ENCODE results near the gene ATP8A2.
A peak's percentile ranks its signal among the peaks of the same experiment; 100 is the strongest.
"Not testable (repeated sequence)": the region's sequence is repeated elsewhere in the genome, so short reads cannot be mapped to it uniquely, and the experiment has no call there.

The ATP8A2 gene
- 0 to 1.1 (median 0.28) reads per million in 18 experiments for total RNA-seq

DNA sequence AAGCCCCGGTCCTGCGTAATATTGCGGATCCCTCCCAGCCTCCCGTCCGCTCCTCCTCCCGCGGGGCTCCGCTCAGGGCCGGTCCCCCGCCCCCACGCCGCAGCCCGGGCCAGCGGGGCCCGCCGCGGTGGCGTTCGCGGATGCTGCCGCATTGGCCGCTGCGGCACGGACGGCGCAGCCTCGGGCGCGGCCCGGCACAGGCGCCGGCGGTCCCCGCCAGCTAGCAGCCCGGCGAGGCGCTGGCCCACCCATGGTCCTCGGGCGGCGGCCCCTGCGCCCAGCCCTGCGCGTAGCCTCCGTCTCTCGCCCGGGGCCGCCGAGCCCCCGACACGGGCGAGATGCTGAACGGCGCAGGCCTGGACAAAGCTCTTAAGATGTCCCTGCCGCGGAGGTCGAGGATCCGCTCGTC is at the start of gene ATP8A2:
Gene ATP8A2, plus strand, starts transcription at position 100 of the 409 bp plus-strand sequence. Its CDS starts 239 bp downstream, at position 339.
- no peak for DNase-seq

DNA sequence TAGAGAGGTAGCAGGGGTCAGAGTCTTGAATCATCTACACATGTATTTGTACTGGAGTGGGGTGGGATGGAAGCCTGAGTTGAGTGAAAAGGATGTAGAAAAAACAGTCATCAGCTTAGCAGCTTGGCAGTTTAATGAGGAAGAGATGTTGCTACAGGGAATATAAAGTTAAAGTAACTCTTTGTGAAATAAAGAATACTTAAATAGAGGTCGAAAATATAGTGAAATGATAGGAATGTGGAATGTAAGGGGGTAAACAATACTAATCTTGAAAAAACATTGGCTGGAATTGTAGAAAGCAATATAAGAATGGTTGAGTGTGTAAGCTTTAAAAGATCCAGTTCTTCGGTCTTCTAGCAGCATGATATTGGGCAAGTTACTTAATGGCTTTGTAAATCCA is 47.7 kb upstream of the ATP8A2 start:
- no peak for DNase-seq

DNA sequence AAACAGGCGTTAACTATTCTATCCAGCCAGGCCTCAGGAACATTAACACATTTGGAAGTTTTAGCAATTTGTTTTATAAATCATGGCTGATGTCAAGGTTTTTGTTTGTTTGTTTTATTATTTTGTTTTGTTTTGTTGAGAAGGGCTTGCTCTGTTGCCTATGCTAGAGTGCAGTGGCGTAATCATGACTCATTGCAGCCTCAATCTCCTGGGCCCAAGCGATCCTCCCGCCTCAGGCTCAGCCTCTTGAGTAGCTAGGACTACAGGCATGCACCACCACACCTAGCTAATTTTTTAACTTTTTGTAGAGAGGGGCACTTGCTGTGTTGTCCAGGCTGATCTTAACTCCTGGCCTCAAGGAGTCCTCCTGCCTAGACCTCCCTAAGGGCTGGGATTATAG is 42.1 kb upstream of the ATP8A2 start:
- peak in 1 of 2 donors; percentile 14 for DNase-seq

DNA sequence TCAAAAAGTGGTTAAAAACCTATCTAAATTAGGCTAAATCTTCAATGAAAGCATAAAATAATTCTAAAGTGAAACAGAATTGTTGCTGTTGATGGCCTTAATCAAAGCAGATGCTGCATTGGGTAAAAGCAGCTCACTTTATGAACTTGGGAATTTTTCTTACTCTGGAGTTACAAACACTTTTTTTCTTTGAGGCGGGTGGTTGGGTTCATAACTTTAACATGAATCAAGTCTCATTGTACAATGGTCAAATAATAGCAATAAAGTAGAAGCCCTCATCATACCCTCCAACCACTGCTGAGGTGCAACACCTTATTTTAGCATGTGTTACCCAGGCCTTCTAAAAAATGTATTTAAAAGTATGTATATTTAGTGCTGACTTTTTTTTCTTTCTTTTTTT is 41.2 kb upstream of the ATP8A2 start:
- no peak for DNase-seq

DNA sequence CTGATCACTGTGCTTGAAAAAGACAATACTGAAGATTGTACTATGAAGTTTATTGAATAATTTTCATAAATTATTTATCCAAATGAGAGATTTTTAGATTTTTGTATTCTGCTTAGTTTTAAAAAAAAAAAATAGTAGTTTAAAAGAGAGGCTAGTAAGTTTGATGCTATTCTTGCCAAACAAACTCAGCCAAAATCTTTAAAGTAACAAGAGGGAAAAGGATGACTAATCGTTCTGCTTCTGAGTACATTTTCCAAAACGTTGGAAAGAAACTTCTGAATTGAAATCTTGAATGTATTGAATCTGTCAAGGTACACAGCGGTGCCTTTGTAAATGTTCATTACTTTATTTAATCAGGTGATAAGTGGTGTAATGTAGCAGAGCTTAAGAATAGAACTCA is 35.9 kb upstream of the ATP8A2 start:
- DNase-seq, result no peak

DNA sequence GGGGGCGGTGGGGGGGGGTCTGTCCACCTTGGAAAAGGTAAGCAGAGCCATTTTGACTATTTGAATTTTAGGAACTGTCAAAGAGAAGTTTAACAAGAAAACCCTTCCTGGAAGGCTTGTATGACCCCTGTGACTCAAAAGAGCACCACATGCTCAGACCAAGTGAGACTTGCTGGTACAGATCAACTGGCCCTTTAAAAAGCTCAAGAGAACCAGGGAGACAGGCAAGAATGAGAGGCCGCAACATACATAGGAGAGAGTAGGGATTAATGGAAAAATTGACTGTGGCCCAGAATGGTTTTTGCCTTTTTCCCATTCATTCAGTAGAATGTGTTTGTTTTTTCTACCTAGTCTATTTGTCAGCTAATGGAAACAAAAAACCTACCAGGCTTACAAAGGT is 26.2 kb upstream of the ATP8A2 start:
- no peak for DNase-seq

DNA sequence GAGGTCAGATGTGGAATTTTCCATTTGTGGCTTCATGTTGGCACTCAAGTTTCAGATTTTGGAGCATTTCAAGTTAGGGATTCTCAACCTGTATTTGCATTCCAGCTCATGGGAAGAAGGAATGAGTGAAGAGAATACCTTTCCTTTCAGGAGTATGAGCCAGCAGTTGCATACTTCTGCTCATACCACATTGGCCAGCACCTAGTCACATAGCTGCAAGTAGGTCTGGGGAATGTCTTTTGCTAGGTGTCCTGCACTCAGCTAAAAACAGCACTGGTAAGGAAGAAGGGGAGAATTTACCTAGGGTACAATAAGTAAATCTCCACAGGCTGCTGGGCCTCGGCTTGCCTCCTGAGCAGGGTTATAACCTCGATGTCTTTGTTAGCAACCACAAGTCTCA is 24.6 kb upstream of the ATP8A2 start:
- DNase-seq, result no peak

DNA sequence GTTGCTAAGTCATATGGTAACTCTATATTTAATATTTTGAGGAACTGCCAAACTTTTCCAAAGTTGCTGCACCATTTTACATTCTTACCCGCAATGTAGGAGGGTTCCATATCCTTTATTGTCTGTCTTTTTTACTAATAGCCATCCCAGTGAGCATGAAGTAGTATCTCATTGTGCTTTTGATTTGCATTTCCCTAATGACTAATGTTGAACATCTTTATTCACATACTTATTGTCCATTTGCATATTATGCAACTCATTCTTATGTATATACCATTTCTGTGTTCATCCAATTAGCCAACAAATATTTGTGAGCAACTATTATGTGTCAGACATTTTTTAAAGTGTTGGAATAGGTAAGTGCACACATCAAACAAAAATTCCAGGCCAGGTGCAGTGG is 20.4 kb upstream of the ATP8A2 start:
- DNase-seq, result no peak

DNA sequence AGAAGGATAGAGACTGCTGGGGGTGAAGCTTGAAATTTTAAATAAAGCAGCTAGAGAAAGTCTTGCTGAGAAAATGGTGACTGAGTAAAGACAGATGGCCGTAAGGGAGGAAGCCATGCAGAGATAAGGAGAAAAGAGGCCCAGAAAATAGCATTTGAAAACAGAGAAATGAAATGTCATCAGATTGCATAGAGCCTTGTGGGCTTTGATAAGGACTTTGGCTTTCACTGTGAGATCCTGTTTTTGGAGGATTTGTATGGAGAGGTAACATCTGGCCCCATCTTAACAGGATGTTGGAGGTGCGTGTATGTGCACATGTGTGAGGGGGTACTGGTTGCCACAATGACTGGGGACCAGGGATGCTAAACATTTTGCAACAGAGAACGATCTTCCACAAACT is 19.5 kb upstream of the ATP8A2 start:
- DNase-seq, result no peak

DNA sequence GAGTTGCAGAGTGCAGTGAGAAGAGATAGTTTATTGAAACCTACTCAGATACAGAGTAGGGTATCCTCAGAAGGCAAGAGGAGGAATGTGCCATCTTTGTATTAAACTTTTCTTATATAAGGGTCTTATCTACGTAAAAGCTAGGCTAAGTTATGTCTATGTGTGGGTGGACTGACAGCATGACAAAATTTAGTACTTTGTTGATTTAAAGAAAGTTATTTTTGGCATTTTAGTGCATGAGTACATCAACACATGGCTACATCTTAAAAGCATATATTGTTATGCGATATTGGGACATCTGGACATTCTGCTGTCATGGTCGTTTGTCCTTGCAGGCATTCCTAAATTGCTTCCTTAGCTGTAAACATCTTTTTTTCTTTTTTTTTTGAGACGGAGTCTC is 19.0 kb upstream of the ATP8A2 start:
- DNase-seq, result no peak

DNA sequence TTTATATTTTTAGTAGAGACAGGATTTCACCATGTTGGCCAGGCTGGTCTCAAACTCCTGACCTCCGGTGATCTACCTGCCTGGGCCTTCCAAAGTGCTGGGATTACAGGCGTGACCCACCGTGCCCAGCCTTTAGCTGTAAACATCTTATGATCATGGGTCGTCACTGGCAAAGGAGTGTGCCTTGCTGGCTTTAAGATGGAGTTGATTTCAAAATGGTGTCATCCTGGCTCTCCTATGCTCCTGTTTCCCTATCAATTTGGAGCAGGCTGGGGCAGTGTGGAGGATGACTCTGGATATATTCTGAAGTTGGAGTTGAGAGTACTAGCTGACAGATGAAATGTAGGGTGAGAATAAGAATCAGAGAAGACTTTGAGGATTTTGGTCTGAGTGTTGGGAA is 18.4 kb upstream of the ATP8A2 start:
- DNase-seq, result no peak

DNA sequence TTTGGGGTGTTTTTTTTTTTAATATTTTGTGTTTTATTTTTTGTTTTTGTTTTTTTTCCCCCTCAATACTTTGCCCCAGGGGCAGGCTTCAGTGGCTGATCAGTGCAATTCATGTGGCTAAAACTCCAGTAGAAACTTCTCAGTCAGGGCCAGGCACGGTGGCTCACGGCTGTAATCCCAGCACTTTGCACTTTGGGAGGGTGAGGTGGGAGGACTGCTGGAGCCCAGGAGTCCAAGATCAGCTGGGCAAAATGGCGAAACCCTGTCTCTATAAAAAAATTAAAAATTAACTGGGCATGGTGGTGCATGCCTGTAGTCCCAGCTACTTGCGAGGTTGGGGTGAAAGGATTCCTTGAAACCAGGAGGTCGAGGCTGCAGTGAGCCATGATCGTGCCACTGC is 17.4 kb upstream of the ATP8A2 start:
- DNase-seq, result no peak

DNA sequence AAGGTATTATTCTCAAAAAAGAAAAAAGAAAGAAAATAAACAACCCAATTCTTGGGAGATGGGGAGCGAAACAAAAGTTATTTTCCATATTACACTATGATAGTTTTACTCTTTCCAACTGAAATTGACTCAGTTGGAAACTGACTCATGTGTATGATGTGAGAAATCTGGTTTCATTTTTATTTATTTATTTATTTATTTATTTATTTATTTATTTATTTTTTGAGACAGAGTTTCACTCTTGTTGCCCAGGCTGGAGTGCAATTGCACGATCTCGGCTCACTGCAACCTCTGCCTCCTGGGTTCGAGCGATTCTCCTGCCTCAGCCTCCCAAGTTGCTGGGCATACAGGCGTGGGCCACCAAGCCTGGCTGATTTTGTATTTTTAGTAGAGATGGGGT is 11.3 kb upstream of the ATP8A2 start:
- DNase-seq, result not testable (repeated sequence)

DNA sequence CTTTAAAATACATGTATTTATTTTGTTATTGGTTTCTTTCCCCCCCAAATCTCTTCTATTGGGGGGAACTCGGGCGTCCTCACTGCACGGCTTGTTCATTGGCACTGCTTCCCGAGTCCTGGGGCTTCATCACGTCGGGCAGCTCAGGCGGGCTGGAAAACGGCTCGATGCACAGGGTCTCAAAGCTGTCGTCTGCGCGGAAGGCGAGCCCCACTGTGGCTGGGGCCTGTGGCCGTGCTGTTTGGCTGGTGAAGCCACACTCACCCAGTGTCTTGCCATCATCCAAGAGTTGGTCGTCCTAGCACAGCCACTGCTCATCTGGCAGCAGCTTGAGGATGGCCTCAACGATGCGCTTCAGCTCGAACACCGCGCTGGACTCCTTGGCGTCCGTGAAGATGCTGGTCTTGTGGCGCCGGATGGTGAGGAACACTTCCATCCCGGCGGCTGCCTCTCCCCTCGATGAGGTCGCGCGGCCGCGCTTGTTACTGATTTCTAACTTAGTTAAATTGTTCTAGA is 6.0 kb upstream of the ATP8A2 start:
- no peak for DNase-seq

DNA sequence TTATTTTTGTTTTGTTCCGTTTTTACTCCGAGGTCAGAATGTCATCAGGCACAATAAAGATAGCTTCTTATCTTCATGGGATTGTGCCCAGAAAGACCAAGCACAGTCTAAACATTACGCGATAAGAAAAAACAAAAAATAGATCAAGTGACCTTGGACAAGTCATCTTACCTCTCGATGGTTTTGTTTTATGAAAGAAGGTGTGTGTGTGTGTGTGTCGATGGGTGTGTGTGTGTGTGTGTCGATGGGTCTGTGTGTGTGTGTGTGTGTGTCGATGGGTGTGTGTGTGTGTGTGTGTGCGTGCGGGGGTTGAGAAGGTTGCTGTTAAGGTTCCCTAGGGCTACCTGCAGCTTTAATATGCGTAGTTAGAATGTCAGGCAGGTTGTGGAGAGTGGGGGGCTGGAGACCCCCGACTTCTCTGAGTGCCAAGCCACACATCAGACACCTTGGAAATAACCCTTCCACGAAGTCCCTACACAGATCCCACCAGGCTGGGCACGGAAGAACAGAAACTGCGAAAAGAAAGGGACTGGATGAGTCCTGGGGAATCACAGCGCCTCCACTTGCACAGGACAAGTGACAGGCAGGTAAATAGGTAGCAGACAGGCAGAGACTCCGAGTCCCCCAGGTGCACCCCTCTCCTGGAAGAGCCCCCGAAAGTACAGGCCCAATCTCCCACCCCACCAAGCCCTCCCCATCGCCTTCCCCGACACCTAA is 458 bp upstream of the ATP8A2 start:
- no peak for DNase-seq

DNA sequence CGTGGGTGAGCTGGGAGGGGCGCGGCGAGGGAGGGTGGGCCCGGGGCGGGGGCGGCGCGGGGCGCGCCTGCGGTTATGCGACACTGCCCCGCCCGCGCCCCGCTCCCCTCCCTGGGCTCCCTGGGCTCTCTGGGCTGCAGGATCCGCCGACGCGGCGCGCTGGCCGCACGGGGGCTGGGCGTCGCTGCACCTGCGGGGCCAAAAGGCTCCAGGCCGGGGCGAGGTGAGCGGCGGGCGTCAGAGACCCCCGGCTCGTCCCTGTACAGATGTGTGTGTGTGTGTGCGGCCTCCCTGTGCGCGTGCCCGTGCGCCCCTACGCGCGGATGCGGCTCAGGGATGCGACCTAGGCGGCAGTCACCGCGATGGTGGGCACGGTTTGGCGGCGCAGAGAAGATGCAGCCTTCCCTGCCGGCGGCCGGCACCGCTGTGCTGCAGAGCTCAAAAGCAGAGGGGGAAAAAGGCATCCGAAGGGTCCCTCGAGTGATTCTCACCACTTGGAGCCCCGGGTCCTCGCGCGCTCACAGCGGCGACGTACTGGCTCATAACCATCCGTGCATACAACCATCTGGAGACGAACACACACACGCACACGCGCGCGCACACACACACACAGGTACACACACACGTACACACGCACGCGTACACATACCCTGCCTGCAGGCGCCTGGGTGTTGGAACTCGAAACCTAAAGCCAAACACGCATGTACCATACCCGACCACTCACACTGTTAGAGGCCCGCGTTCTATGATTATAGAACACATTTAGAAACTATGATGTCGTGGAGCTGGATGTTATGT is 709 bp downstream of the ATP8A2 start:
- no peak for DNase-seq

DNA sequence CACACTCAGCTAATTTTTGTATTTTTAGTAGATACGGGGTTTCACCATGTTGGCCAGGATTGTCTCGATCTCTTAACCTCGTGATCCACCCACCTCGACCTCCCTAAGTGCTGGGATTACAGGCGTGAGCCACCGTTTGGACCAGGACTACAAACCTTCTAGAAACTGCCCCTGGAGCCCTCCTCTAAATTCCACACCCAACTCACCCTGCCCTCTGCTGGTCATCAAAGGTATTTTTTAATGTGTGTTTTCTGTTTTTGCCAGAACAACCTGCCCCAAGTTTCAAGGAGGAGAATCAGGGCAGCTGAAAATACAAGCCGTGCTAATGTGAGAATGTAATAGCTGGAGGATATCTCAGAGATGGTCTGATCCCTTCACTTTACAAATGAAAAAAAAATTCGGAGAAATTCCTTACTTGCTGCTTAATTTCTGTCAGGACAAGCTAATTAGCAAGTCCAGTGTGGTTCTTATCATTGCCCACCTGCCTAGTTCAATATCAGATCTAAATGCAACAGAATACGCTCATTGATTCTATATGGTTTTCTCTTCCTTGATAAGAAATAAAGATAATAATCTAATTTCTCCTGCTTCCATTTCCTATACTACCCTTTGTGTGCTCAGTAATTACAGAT is 4.1 kb downstream of the ATP8A2 start:
- peak; percentile 29 to 40 for DNase-seq

DNA sequence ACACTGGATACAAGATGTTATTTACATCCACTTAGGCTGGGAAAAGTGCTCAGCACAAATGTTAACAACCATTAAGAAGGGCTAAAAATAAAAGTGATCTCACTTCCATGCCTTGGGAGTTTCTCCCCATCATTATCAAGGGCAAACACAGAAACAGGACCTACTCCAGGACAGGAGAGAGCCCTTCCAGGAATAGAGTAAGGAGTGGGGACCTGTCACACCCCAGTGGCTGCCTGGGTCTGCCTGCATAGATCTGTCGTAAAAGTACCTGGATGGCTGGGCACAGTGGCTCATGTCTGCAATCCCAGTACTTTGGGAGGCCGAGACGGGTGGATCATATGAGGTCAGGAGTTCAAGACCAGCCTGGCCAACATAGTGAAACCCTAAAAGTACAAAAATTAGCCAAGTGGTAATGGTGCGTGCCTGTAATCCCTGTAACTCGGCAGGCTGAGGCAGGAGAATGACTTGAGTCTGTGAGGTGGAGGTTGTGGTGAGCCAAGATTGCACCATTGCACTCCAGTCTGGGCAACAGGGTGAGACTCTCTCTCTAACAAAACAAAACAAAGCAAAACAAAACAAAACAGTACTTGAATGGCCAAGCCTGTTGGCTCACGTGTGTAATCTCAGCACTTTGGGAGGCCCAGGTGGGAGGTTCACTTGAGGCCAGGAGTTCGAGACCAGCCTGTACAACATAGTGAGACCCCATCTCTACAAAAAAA is 5.6 kb downstream of the ATP8A2 start:
- no peak for DNase-seq

DNA sequence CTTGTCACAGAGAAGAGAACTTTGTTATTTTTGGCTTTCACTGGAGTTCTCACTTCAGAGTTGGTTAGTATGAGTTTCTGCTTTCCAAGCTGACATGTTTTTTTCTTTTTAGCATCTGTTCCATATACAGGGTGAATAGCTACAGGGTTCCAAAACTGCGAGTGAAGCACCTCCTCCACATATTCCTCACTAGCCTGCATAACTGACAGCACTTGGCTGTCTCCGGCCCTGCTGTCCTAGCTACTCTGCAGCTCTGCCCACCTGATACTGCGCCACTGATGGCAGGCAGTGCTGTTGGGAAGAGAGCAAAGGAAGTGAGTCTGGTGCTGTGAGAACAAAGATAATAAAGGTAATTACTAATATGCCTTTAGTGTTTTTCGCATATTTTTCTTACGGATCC is 6.8 kb downstream of the ATP8A2 start:
- no peak for DNase-seq

DNA sequence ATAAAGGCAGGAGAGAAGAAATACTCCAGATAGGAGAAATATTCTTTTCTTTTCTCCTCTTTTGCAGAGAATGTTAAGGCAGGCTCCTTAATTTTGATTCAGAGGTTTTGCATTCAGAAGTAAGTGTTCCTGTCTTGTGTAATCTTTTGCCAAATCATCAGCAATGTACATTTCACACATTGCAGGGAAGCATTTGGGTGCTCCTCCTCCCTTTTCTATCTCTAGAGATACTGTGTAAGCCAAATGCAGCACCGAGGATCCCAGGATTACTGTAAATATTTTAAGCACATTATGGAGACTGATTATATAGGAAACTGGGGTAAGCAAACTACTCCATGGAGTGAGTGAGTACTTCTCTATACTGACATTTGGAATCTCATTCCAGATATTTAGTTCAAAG is 7.2 kb downstream of the ATP8A2 start:
- DNase-seq, result no peak

DNA sequence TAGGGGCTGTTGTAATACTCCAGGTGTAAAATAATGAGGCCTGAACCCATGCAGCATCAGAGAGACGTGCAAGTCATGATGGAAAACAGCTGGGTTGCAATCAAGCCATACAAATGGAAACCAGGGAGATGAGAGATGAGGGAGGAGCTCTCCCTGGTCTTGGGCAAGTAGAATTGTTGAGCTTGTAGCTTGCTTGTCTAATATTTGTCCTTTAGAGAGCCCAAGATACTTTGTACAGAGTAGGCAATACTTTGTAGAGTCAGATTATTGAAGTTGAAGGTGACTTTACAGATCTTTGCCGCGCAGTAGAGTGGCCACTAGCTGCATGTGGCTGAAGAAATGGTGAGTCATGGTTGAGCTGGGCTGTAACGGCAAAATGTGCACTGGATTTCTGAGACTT is 8.3 kb downstream of the ATP8A2 start:
- DNase-seq, result no peak

DNA sequence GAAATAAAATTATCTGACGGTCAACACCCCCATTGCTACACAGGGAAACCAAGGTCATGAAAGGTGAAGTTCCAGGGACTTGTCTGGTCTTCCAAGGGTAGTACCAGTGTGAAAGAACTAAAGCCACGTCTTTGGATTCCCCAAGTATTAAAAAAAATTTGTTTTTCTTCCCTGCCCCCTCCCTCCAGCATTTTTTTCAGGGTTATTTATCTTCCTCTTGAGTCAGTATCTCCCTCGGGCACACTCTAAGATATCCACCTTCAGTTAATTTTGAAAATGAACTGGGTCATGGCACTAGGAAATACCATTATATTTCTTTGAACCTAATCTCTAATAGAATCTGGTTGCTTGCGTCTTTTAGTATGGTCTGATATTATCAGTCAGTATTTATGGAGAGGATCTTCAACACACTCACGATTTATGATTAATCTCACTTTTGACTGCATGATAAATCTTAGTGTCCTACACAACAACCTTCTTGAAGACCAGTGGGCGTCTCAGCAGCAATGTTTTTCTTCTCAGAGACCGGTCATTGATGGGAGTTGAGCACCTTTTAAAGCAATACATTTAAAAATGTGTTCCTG is 9.1 kb downstream of the ATP8A2 start:
- no peak for DNase-seq
